ENCODE results near the gene PIGC.

Gene PIGC

DNA sequence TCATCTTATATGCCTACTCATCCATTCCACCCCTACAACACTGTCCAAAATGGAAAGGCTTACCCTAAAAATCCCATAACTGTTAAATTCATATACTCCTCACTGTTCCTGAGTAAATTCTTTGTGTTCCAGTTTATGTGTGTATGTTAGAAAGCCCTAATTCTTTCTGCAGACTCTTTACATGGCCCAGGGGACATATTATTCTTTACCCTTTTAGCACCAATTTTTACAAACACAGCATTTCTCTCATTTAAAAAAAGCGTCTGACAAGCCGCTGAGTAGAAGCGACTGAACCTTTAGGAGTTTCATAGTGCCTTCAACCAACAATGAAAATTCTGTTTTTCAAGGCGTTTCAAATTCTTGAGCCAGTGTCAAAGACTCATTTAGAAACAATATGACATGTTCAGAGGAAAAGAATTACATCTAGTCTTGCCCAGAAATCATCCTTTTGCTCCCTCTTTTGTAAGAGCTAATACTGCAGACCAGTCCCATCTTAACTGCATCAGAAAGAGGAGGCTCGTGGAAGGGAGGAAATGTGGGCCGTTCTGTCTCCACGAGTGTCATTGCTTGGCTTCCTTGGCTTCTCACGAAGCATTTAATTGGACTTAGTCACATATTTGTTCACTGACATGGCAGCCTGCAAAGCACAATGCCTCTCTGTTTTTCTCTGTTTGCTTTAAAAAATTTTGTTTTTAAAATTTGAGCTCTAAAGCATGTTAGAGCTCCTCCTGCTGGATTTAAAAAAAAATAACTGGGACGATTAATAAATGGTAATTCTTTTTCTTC, 44.7 kb downstream of the PIGC start:
- peak in 29 of 51 donors; percentile 4 to 79 (median 32) for DNase-seq

DNA sequence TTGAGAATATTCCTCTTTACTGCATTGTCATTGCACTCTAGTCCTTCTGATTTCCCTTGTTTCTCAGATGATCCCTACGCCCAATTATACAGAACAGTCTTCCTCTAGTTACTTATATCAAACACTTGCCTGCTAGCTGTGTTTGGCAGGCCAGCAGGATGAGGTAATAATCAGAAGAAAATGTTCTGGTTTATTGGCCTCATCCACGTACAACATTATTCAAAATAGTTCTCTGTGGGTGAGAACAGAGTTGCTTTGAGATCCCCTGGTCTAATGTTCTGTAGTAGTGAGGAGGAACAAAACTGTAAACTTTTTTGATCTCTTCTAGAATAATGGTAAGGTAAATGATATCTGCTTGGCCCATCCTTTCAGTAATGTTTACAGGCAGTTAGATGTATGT, 45.7 kb downstream of the PIGC start:
- DNase-seq: peak in 1 of 51 donors; percentile 47

DNA sequence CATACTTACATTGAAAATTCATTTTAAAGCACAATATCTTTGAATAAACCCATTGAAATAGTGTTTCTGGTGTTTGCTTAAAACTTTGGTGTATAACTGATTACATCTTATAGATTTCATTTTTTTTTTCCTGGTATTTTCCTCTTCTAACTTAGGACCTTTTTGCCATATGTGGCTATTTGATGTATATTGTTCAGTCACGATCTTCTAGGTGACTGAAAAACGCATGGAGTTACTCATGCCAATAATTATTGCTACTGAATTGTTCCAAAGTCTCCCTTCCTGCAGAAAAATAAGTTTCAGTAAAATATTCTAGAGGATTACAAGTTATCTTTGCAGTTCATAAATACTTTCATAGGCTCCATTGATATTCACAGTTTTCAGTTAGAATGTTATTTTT, 46.2 kb downstream of the PIGC start:
- DNase-seq: no peak

DNA sequence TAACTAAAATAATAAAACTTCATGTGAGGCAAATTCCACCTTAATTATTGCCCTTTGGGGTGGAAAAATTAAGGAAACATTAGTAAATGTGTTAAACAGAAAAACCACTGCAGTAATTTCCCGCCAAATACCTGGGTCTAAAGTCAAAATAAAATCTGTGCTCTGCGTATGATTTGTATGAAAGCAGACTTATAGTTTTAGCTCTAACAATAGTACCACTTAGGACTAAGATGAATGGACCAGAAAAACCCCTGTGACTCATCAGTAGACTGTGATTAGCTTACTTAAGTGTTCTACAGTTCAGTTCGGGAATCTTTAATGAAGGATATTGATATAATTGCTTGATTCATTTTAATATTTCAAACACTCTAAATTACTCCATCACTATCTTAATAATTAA, 46.6 kb downstream of the PIGC start:
- no peak for DNase-seq

DNA sequence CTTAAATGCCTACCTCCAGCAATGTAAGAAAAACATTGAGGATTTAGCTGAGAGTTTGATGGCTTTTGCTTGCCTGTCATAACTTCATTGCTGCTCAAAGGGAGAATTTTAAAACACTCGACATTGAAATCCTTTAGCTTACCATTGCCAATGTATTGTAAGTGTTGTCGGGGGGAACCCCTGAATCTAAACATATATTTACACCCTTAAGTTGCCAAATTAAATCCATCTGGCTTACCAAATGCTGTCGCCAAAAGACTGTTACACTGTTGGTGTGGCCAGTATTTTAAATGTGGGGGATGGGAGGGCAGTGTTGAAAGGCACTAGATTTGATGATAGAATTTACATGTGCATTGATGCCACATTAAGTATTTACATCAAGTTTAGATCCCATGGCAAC, 48.3 kb downstream of the PIGC start:
- no peak for DNase-seq

DNA sequence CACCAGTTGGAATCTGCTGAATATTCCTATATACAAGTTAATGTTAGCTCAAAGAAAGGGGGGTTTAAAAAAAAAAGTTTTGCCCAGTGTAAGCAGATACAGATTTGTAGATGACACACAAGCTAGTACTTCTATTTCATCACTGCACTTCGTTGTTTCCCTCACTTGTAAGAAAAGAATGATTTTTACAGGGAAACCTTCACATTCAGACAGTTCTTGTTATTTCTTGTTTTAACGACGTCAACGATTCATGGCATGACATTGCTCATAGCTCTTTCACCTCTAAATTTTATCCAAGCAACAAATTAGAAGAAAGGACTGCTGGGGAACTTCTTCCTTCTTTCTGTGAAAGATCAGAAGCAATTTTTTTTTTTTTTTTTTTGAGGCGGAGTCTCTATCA, 49.1 kb downstream of the PIGC start:
- DNase-seq: no peak

DNA sequence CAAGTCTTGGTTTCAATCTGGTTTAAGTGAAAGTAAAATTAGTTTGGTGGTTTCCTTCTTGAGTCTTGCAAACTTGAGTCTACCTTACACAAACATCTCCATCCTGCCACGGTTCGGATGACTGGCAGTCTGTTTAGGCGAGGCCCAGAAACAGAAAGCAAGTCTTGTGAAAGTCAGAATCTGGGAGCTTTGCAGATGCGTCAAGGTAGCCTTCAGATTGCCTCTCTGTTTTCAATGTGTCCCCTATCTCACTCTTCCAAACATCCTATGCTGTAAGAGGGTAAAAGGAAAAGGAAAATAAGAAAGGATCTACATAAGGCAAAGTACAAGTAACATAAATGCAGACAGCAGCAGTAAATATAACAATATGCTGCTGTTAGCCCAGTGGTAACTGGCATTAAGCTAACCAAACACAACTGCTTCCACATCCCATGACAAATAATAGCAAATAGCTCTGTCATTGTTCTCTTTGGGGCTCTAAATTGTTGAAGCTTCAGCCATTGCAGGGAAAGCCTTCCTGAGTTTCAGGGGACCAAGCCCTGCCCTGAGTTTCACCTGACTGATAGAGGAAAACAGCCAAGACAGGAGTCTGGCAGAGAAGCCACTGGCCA, 49.6 kb downstream of the PIGC start:
- peak in 6 of 51 donors; percentile 1 to 71 (median 13) for DNase-seq

DNA sequence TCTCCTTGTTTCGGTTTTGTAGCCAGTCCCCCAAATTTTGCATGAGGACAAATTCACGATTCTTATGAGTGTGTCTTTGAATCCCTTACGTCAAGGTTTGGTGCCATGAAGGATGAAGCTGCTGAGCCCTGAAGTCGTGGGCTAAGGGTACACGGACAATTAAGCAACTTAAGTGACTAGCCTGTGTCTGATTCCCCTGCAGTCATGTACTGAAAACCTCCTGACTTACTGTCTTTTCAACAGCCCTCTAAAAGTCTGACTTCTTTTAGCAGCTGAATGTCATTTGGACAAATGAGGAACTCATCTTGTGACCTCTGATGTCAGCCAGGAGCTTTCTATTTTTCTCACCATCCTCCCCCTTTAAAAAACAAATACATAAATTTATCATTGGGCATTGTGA, 50.5 kb downstream of the PIGC start:
- peak in 2 of 51 donors; percentile 8 to 16 for DNase-seq

DNA sequence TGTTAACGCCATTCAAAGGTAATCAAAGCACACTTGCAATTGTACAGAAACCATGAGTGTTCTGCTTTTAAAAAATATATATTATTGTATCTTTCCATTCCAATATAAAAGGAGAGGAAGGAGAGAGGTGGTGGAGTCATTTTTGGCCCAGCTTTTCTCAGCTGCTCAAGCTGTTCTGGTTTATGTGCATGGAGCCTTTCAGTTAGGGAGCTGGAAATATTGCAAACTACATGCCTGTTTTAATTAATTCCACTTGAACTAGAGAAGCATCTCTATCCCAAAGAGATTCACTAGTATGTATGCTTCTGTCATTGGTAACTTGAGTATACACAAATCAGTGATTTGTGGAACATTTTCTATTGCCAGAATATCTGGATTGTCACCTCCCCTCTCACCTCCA, 51.9 kb downstream of the PIGC start:
- DNase-seq: no peak

All from hypothalamus (tissue), 51 donors.